LNCaP clone FGC (cell line): ENCODE data around the gene LYRM1.
"Not testable (repeated sequence)": the region's sequence is repeated elsewhere in the genome, so short reads cannot be mapped to it uniquely, and the experiment has no call there.

Source experiments
- DNase-seq: peaks from one replicate; pipeline ENCODE4 v3.0.0-alpha.2; 2011; ENCODE audit warnings: low read depth
- H3K4me3 ChIP-seq: 2 replicates; pipeline ENCODE4 v1.5.1; 2011; ENCODE audit warnings: mild to moderate bottlenecking, low read depth, low read length, control low read depth
- TF ChIP-seq, protein P1 (sequence below): IDR thresholded peaks from 2 replicates; pipeline ENCODE4 v1.5.1; 2012; ENCODE audit warnings: mild to moderate bottlenecking; ENCODE audit not compliant: control insufficient read depth, insufficient read depth; ENCODE audit errors: extremely low read depth

LYRM1 gene

GRCh38 chr16:20859229-20859628, 41.3 kb upstream of the LYRM1 start:
- TF ChIP-seq, protein P1, sequence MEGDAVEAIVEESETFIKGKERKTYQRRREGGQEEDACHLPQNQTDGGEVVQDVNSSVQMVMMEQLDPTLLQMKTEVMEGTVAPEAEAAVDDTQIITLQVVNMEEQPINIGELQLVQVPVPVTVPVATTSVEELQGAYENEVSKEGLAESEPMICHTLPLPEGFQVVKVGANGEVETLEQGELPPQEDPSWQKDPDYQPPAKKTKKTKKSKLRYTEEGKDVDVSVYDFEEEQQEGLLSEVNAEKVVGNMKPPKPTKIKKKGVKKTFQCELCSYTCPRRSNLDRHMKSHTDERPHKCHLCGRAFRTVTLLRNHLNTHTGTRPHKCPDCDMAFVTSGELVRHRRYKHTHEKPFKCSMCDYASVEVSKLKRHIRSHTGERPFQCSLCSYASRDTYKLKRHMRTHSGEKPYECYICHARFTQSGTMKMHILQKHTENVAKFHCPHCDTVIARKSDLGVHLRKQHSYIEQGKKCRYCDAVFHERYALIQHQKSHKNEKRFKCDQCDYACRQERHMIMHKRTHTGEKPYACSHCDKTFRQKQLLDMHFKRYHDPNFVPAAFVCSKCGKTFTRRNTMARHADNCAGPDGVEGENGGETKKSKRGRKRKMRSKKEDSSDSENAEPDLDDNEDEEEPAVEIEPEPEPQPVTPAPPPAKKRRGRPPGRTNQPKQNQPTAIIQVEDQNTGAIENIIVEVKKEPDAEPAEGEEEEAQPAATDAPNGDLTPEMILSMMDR, result no peak
- DNase-seq, result no peak
- no peak overlapping the region for H3K4me3 ChIP-seq

- TF ChIP-seq, protein P1, result no peak
- no peak overlapping the region for H3K4me3 ChIP-seq
- no peak for DNase-seq
These were observed 40.9 kb upstream of the LYRM1 start for GRCh38 chr16:20859699-20860098.

GRCh38 chr16:20860361-20860760, 40.2 kb upstream of the LYRM1 start:
- TF ChIP-seq, protein P1, result no peak
- DNase-seq, result no peak
- no peak overlapping the region for H3K4me3 ChIP-seq

- not testable (repeated sequence) for DNase-seq, H3K4me3 ChIP-seq
These were observed 39.6 kb upstream of the LYRM1 start for GRCh38 chr16:20860995-20861394.

DNA sequence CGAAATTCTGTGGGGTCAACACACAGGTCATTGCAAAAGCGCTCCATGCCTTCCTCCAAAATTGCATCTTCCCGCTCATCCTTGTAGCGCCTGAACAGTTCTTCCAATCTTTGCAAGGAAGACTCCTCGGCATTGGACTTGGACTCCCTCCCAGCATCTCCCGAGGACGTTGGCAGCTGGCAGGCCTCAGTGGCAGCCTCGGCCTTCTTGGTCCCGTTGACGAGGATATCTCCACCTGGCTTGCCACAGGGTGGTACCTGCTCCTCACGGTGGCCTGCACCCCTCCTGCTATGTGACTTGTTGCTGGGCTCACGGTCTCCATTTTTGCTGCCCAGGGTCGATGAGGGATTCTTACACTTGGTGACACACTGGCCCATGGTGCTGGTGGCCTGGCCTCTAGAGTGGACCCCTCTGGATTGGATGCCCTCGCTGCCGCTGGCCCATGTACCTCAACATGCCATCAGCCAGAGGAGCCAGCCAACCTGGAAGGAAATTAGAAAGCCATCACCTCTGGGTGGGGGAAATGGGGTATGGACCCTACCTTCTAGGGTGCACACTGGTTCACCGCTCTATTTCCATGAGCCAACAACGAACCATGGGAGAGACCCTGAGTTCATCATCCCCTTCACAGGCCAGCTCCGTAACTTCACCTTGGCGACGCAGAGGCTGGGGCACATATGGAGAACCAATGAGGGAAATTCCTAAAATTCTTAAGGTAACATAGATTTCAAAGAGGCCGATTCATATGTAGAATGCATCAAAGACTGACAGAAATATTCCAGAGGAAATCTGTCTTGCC, 38.2 kb upstream of the LYRM1 start:
- DNase-seq, result no peak

DNA sequence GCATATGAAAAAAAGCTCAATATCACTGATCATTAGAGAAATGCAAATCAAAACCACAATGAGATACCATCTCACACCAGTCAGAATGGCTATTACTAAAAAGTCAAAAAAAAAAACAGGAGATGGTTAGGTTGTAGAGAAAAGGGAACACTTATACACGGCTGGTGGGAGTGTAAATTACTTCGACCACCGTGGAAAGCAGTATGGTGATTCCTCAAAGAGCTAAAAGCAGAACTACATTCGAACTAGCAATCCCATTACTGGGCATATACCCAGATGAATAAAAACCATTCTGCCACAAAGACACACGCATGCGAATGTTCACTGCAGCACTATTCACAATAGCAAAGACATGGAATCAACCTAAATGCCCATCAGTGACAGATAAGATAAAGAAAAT, 36.2 kb upstream of the LYRM1 start:
- DNase-seq, H3K4me3 ChIP-seq: not testable (repeated sequence)

More for the DNA sequence above, 38.2 kb upstream of the LYRM1 start:
- TF ChIP-seq, protein P1, result no peak
- no peak overlapping the region for H3K4me3 ChIP-seq

- no peak for DNase-seq
- H3K4me3 ChIP-seq, result no peak overlapping the region
- TF ChIP-seq, protein P1, result no peak
These were observed 35.0 kb upstream of the LYRM1 start for GRCh38 chr16:20865420-20866131.
